Activated T-cell treated with anti-CD3 and anti-CD28 coated beads for 4 hours (primary cell): Measurements from ENCODE around the gene SPTB.

Source experiments
- DNase-seq: peaks from one replicate; pipeline ENCODE4 v3.0.0-alpha.2; 2020

The SPTB gene

GRCh38 chr14:64743061-64743460 lies 136.6 kb downstream of the SPTB start:
- DNase-seq: no peak

GRCh38 chr14:64741961-64742360 lies 137.7 kb downstream of the SPTB start:
- DNase-seq: no peak

- DNase-seq: no peak
Measured at GRCh38 chr14:64741200-64741599, 138.5 kb downstream of the SPTB start.

- no peak for DNase-seq
Measured at GRCh38 chr14:64738281-64738804, 141.4 kb downstream of the SPTB start.

GRCh38 chr14:64737391-64738280 lies 142.1 kb downstream of the SPTB start:
- DNase-seq: no peak

- DNase-seq: no peak
Measured at GRCh38 chr14:64736271-64737169, 143.2 kb downstream of the SPTB start.

GRCh38 chr14:64734990-64735389 lies 144.7 kb downstream of the SPTB start:
- no peak for DNase-seq

- DNase-seq: no peak
Measured at GRCh38 chr14:64733899-64734298, 145.8 kb downstream of the SPTB start.

GRCh38 chr14:64733321-64733720 lies 146.4 kb downstream of the SPTB start:
- no peak for DNase-seq

GRCh38 chr14:64732536-64733120 lies 147.1 kb downstream of the SPTB start:
- DNase-seq: no peak

GRCh38 chr14:64732066-64732465 lies 147.6 kb downstream of the SPTB start:
- DNase-seq: no peak

GRCh38 chr14:64731141-64731581 lies 148.5 kb downstream of the SPTB start:
- DNase-seq: no peak

- no peak for DNase-seq
Measured at GRCh38 chr14:64730681-64731080, 149.0 kb downstream of the SPTB start.

- DNase-seq: no peak
Measured at GRCh38 chr14:64730061-64730440, 149.7 kb downstream of the SPTB start.

GRCh38 chr14:64729386-64730060 lies 150.2 kb downstream of the SPTB start:
- no peak for DNase-seq

- no peak for DNase-seq
Measured at GRCh38 chr14:64728856-64729255, 150.9 kb downstream of the SPTB start.

- no peak for DNase-seq
Measured at GRCh38 chr14:64728106-64728505, 151.6 kb downstream of the SPTB start.

- DNase-seq: no peak
Measured at GRCh38 chr14:64727551-64728071, 152.1 kb downstream of the SPTB start.

GRCh38 chr14:64726585-64726890 lies 153.2 kb downstream of the SPTB start:
- DNase-seq: no peak

- DNase-seq: no peak
Measured at GRCh38 chr14:64725879-64726584, 153.7 kb downstream of the SPTB start.

- no peak for DNase-seq
Measured at GRCh38 chr14:64725261-64725815, 154.4 kb downstream of the SPTB start.

- no peak for DNase-seq
Measured at GRCh38 chr14:64724578-64724930, 155.2 kb downstream of the SPTB start.
